Measurements from ENCODE around the gene HIGD2A.

GRCh38 chr5:176436656-176437055 is 48.1 kb downstream of the HIGD2A start:
- TF ChIP-seq CREM (CRISPR knock-in tag; IDR thresholded peaks at IDR 0.05) (no peak), USF2 (CRISPR knock-in tag; IDR thresholded peaks at IDR 0.05) (no peak), KAT7 (CRISPR knock-in tag; IDR thresholded peaks at IDR 0.05; ENCODE audit: borderline replicate concordance) (no peak)

Data from WTC11 (cell line).